ENCODE measurements around the gene WDR72. TPM values are rescaled to one million over a fixed set of nuclear protein-coding genes. Genes with fewer than 3 reads are reported as not detected.

Gene WDR72
- total and polyA plus RNA-seq, 2 of the 13 experiments (the other 11 are each of a cell fraction or from before 2014, with no cell fraction given), result 0.21 to 0.60 TPM

GRCh38 chr15:53549697-53550305 is 209.7 kb downstream of the WDR72 start:
- no peak overlapping the region for H3K27ac ChIP-seq (ENCODE audit: extremely low read length, insufficient read depth, low read length)
- no peak overlapping the region for H3K4me2 ChIP-seq (ENCODE audit: low read depth, low read length)
- BruUV-seq (replicated peaks), result no TSS peak
- H3K9me3 ChIP-seq (ENCODE audit: low read length), result no peaks in the 10 kb centered on the region
- intact Hi-C loops (cut with micrococcal nuclease; ENCODE audit: unreplicated experiment), result no loop called here
- H3K79me2 ChIP-seq (ENCODE audit: insufficient read depth, low read length), result no peaks in the 10 kb centered on the region
- ATAC-seq (no peak), FAIRE-seq (no peak), DNase-seq (ENCODE audit: low spot score) (no peak)
- no peak overlapping the region for H3K9ac ChIP-seq (ENCODE audit: insufficient read depth, low read depth, low read length)
- no peak overlapping the region for H3K4me3 ChIP-seq (replicated peaks in 1 of 3; ENCODE audit: insufficient read depth in 1 of 3, low read depth in 2 of 3, low read length in 3 of 3)
- H3K27me3 ChIP-seq (ENCODE audit: control insufficient read depth in 1 of 2, insufficient read depth in 2 of 2, low read length in 2 of 2), result no peaks in the 10 kb centered on the region
- no peak overlapping the region for H2AFZ ChIP-seq (ENCODE audit: low read length)
- no peak for TF ChIP-seq AKNA (CRISPR knock-in tag; IDR thresholded peaks at IDR 0.05; ENCODE audit: borderline replicate concordance)
- TF ChIP-seq GATA4 (IDR thresholded peaks at IDR 0.05; ENCODE audit: borderline replicate concordance, low read depth), result no peak
- TF ChIP-seq ZNF691 (CRISPR knock-in tag; IDR thresholded peaks at IDR 0.05; ENCODE audit: borderline replicate concordance, low read depth), result no peak
- no peak for TF ChIP-seq ZFP82 (CRISPR knock-in tag; IDR thresholded peaks at IDR 0.05; ENCODE audit: borderline replicate concordance)
- no peak for TF ChIP-seq YY1 (IDR thresholded peaks at IDR 0.05; ENCODE audit: insufficient read depth, insufficient replicate concordance, low read depth, low read length)
- no peak for TF ChIP-seq BRF2 (CRISPR knock-in tag; IDR thresholded peaks at IDR 0.05)
- no peak for TF ChIP-seq KMT2B (CRISPR knock-in tag; IDR thresholded peaks at IDR 0.05)
- no peak for TF ChIP-seq TMF1 (CRISPR knock-in tag; IDR thresholded peaks at IDR 0.05; ENCODE audit: low read depth)
- no peak for TF ChIP-seq RAD51 (IDR thresholded peaks at IDR 0.05; ENCODE audit: borderline replicate concordance)
- TF ChIP-seq ZNF556 (CRISPR knock-in tag; IDR thresholded peaks at IDR 0.05; ENCODE audit: borderline replicate concordance), result no peak
- no peak for TF ChIP-seq ZUFSP (CRISPR knock-in tag; IDR thresholded peaks at IDR 0.05; ENCODE audit: borderline replicate concordance)
- no peak for TF ChIP-seq ZMYM2 (CRISPR knock-in tag; IDR thresholded peaks at IDR 0.05)
- no peak for TF ChIP-seq IRX3 (CRISPR knock-in tag; IDR thresholded peaks at IDR 0.05; ENCODE audit: borderline replicate concordance, low read depth)
- no peak for TF ChIP-seq HNF4A (CRISPR knock-in tag; IDR thresholded peaks at IDR 0.05)
- TF ChIP-seq TCF7 (IDR thresholded peaks at IDR 0.05; ENCODE audit: low read depth), result no peak
- no peaks in the 10 kb centered on the region; a peak in 1 of 5 replicates for H3K36me3 ChIP-seq (replicated peaks in 1 of 2; ENCODE audit: control insufficient read depth in 1 of 2, insufficient read depth in 2 of 2, low read length in 2 of 2)
- WGBS (ENCODE audit: low lambda C conversion rate), result 74% methylated on average over 3 of the region's 3 CpGs
- H3K4me1 ChIP-seq (ENCODE audit: insufficient read depth, low read length), result peaks cover 25% of the 10 kb centered on the region
- in situ Hi-C loops (cut with HindIII; ENCODE audit: extremely low pct_ligation_motif_present, low pct_unique_long_range_greater_than_20kb), result no loop called here
- H4K20me1 ChIP-seq (ENCODE audit: insufficient read depth, low read length), result no peaks in the 10 kb centered on the region
- ChIA-PET POLR2A (no interaction called here), CTCF (ENCODE audit: low intra/inter-chr PET ratio, low total read pairs) (no interaction called here)

Measured in HepG2 (cell line).